Mesothelial cell of epicardium (in vitro differentiated cells): Measurements from ENCODE around the gene LEFTY1. TPM values are rescaled to one million over a fixed set of nuclear protein-coding genes. Genes with fewer than 3 reads are reported as not detected.

ENCODE experiments used
- DNase-seq, 2 experiments: peaks; one replicate each; pipeline ENCODE4 v3.0.0; 2021; ENCODE audit warnings: low spot score in 2 of 2; ENCODE audit not compliant: unreplicated experiment in 2 of 2
- H3K27ac Mint-ChIP-seq: 2 replicates; pipeline ENCODE4 v1.8.0; 2021; ENCODE audit warnings: mixed read lengths
- H3K27me3 Mint-ChIP-seq: 2 replicates; pipeline ENCODE4 v1.8.0; 2021; ENCODE audit warnings: low read depth, mixed read lengths
- H3K36me3 Mint-ChIP-seq: 2 replicates; pipeline ENCODE4 v1.8.0; 2021; ENCODE audit warnings: mixed read lengths
- H3K4me1 Mint-ChIP-seq: 2 replicates; pipeline ENCODE4 v1.8.0; 2021; ENCODE audit warnings: mixed read lengths
- H3K4me3 Mint-ChIP-seq: 2 replicates; pipeline ENCODE4 v1.8.0; 2021; ENCODE audit warnings: mild to moderate bottlenecking, moderate library complexity, mixed read lengths
- H3K9me3 Mint-ChIP-seq: 2 replicates; pipeline ENCODE4 v1.8.0; 2021; ENCODE audit warnings: mixed read lengths
- CTCF ChIP-seq: fragments of 200-600 bp; sonication (generic); IDR thresholded peaks from one replicate; pipeline ENCODE4 v1.5.0; 2021; ENCODE audit warnings: antibody characterized with exemption; ENCODE audit not compliant: unreplicated experiment
- total RNA-seq: library from RNA; stranded (reverse); gene quantifications from 3 replicates; pipeline ENCODE4 v1.2.1, GENCODE V29; 2021

Gene LEFTY1
- total RNA-seq, 1 donor from 2014 or later, result 1.6 TPM

DNA sequence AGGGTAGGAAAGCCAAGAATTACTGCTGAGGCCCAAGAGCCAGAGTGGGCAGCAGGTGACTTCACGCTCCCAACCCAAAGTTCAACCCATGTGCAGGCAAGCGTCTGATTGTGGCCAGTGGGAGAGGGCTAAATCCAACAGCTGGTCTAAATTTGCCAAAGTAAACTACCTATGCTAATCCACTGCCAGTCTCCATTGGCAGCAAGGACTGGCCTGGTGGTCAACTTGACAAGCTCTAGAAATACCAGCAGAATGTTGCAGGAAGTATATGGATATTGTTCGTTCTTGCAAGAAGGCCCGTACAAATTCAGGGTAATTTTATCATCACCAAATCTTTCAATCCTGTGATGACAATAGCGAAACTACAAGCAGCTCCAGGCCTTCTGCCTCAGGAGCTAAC lies 8.3 kb downstream of the LEFTY1 start:
- Mint-ChIP-seq H3K4me3 (peak overlapping the region; percentile 83), H3K27me3 (no peaks in the 10 kb centered on the region), H3K27ac (peak overlapping the region; percentile 6), H3K36me3 (no peaks in the 10 kb centered on the region), H3K4me1 (peaks cover 18% of the 10 kb centered on the region), H3K9me3 (no peaks in the 10 kb centered on the region)
- TF ChIP-seq CTCF, result no peak
- no peak for DNase-seq

- Mint-ChIP-seq H3K9me3 (no peaks in the 10 kb centered on the region), H3K27me3 (no peaks in the 10 kb centered on the region), H3K4me3 (peak overlapping the region; percentile 83), H3K27ac (no peak overlapping the region), H3K36me3 (no peaks in the 10 kb centered on the region), H3K4me1 (peaks cover 18% of the 10 kb centered on the region)
- DNase-seq, result no peak
- TF ChIP-seq CTCF, result no peak
These were observed 8.7 kb downstream of the LEFTY1 start for GRCh38 chr1:225880222-225880588.

DNA sequence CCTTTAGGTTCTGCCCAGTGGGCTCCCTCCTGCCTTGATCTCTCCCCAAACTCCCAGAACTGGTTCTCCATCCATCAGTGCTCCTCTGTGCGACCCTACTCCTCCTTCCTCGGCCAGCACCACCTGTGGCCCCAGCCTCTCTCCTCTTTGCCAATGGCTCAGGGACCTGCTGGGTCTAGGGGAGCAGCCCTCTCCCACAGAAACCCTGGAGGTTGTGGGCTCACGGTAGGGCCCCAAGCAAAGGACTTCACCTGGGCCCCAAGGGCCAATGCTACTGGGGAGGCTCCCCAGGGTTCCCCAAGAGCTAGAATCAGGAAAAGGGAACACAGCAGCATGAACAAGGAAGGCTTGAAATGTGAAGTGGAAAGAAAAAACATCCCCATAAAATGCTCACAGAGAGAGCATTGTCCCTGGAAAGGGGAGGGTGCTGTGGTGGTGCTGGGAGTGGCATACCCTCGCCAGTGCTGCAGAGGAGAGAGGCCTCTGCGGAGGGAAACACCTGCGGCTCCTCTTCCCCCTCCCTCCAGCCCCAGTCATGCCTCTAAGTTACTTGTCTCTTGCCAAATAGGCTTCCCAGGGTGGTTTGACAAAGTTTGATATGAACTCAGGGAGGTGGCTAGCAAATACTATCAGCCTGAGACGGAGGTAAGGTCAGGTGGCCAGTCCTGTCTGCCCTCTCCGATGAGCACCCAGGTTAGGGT lies 9.3 kb downstream of the LEFTY1 start:
- no peak for TF ChIP-seq CTCF
- no peaks in the 10 kb centered on the region for H3K9me3 Mint-ChIP-seq
- no peaks in the 10 kb centered on the region for H3K36me3 Mint-ChIP-seq
- H3K4me3 Mint-ChIP-seq, result no peak overlapping the region
- DNase-seq, result no peak
- no peaks in the 10 kb centered on the region for H3K27me3 Mint-ChIP-seq
- H3K27ac Mint-ChIP-seq, result peak overlapping the region; percentile 7
- H3K4me1 Mint-ChIP-seq, result peaks cover 18% of the 10 kb centered on the region

DNA sequence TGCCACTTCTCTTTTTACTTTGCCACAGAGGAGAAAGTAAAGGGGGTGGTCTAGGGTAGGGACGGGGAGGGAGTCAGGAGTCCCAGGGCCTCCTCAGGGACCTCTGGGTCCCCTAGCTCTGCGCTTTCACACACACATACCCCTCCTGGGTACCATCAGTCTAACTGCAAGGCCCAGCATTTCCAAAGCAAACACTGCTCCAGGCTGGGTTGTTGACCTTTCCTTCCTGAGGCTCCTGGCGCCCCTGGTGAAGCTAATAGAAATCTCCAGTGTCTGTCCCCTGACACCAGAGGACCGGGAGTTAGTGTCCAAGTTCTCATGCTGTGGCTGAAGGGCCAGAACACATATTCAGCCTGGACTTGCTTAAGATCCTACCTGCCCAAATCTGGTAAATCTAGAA lies 10.7 kb downstream of the LEFTY1 start:
- Mint-ChIP-seq H3K27ac (no peak overlapping the region), H3K36me3 (peaks cover 6% of the 10 kb centered on the region)

DNA sequence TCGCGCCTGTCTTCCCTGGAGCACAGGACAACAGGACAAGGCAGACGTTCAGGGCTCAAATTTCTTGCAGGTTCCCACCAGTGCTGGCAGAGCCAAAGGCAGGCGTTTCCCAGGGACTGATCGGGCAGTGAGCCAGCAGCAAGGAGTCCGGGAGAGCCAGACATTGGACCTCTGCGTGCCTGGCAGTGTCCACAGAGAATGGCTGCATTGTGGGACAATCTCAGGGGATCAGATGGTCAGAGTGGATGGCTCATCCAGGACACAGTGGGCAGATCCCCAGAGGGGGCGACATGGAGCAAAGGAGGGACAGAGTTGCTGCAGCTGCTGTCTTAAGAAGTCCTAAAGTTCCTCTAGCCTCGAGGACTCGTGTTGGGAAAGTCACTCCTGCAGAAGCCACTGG lies 11.4 kb downstream of the LEFTY1 start:
- Mint-ChIP-seq H3K27me3 (no peaks in the 10 kb centered on the region), H3K4me1 (peaks cover 15% of the 10 kb centered on the region), H3K36me3 (peaks cover 6% of the 10 kb centered on the region), H3K27ac (no peak overlapping the region), H3K4me3 (no peak overlapping the region), H3K9me3 (no peaks in the 10 kb centered on the region)
- TF ChIP-seq CTCF, result no peak
- DNase-seq, result peak in 1 of 2 experiments; percentile 57

More for the DNA sequence above, 10.7 kb downstream of the LEFTY1 start:
- DNase-seq, result no peak
- Mint-ChIP-seq H3K4me3 (no peak overlapping the region), H3K4me1 (peaks cover 18% of the 10 kb centered on the region), H3K9me3 (no peaks in the 10 kb centered on the region), H3K27me3 (no peaks in the 10 kb centered on the region)
- TF ChIP-seq CTCF, result no peak
